HG03439 (cell line): ENCODE measurements around the gene KIAA1217.

Experiments used
- ATAC-seq: cut with Tn5 transposase; IDR thresholded peaks from one replicate; pipeline ENCODE4 v1.9.1; 2021; ENCODE audit warnings: mild to moderate bottlenecking, moderate library complexity; ENCODE audit not compliant: unreplicated experiment

Gene KIAA1217

GRCh38 chr10:24397662-24398061, 188.7 kb downstream of the KIAA1217 start:
- no peak for ATAC-seq

DNA sequence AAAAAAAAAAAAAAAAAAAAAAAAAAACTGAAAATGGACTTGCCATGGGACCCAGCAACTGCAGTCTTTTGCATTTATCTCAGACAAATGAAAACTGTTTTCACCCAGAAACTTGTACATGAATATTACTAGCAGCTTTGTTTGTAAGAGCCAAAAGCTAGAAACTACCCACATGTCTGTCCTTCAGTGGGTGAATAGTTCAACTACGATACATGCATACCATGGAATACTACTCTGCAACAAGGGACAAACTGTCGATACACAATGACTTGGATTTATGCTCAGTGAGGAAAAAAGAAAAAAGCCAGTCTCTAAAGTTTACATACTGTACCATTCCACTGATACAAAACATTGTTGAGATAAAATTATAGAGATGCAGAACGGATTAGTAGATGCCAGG, 195.6 kb downstream of the KIAA1217 start:
- ATAC-seq = no peak

DNA sequence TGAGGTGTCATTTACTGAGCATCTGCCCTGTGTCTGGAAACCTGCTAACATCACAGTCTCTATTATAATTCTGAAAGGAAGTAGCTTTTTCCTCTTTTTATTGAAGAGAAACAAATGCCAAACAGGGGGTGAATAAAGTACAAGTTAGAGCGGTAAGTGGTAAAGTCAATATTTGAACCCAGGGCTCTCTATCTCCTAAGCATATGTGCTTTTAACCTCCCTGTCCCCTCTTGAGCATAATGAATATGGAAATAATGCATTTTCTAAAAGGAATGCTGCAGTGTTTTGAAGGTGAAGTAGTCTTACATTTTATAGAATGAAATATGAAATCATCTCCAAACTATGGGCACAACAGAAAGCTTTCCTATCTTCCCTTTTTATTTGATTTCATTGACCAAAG, 196.7 kb downstream of the KIAA1217 start:
- ATAC-seq = no peak

DNA sequence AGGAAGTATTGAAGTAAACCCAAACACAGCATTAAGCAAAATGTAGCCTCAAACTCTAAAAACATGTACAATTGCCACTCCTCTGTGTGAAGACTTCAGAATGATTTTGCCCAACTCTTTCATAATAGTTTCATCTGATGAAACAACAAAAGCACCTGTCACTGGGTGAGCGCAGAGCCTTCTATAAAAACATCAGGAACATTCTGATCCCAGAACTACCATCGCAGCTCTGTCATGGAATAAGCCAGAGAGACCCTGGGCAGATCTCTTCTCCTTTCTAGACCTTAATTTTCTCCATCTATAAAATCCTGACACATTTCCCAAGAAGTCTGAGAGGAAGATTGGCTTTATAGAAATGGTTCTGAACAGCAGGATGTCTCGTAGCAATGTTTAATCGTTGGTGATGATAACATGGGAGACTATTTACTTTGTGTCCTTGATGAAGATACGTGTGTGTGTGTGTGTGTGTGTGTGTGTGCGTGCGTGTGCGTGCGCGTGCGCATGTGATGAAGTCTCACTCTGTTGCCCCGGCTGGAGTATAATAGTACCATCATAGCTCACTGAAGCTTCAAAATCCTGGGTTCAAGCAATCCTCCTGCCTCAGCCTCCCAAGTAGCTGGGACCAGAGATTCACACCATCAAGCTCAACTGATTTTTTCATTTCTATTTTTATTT, 198.0 kb downstream of the KIAA1217 start:
- no peak for ATAC-seq

- ATAC-seq = no peak
Measured at GRCh38 chr10:24407928-24408327, 199.0 kb downstream of the KIAA1217 start.

DNA sequence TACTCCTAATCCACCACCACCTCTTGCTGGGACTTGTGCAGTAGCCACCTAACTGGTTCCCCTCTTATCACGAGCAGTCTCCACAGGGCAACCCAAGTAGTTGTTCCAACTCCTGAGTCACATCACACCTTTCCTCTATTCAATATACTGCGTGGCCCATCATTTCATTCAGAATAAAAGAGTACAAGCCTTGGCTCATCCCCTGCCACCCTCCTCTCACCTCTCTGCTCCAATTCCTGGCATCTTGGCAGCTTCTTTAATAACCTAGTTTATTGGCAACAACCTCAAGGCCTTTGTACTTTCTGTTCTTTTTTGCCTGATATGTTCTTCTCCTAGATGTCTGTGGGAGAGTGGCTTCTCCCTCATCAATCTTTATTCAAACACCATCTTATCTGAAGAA, 199.4 kb downstream of the KIAA1217 start:
- ATAC-seq = no peak

- no peak for ATAC-seq
Measured at GRCh38 chr10:24414597-24414996, 205.7 kb downstream of the KIAA1217 start.

DNA sequence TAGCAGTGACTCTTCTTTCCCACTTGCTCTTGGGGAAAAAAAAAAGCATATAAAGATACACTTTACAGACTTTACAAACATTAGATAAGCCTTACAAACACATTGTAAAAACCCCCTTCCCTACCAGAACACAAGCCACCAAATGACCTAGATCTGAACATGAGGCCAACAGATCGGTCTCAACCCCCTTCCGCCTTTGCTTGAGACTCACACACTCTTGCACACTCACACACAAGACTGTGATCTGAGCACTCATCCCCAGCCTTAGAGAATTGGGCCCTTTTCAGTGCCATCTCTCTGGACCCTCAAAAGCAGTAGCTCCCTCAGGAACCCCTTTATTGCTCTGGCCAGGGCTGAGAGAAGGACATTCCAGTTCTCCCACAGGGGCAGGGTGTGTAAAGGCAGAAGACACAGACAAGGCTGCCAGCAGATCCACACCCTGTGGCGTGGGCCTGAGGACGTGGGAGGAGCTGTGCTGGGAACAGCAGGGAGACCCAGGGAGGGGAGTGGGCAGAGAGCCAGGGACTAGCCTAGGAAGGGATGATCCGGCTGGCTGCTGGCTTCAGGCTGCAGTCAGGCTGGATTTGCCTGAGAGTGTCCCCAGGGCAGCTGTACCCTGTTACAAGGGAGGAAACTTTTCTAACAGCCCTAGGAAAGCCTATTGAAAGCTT, 206.7 kb downstream of the KIAA1217 start:
- no peak for ATAC-seq

DNA sequence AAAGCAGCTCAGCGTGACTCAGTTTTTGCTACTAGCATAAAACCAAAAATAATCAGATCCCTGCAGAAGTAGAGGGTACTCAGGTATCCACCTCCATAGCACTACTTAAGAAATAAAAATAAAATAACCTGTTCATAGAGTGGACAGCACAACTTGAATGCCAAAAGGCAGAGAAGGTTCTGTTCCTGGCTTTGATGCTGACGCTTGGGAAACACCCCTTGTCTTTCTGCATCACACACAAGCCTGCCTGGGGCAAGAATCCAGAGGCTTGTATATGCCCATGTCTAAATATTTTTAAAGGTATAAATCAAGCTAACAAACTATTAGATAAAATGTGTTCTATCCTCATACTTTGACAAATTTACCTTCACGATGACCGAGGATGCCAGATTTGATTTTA, 207.3 kb downstream of the KIAA1217 start:
- ATAC-seq = no peak

DNA sequence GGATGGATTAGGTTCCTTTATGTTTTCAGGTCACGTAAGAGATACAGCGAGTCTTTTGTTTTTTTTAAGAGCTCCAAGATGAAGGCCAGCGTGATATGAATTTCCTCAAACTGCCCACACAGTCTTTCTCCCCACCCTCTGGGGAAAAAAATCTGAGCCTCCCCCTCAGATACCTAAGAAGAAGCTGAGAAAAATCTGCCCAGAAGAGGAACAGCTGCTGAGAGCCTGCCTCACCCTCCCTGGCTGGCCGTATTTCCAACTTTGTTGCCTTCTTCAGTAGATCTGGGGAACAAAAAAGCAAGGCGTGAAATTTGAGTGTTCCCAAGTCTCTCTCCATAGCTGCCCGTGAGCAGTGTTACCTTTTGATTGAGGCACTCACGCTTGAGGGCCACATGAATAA, 208.1 kb downstream of the KIAA1217 start:
- no peak for ATAC-seq

DNA sequence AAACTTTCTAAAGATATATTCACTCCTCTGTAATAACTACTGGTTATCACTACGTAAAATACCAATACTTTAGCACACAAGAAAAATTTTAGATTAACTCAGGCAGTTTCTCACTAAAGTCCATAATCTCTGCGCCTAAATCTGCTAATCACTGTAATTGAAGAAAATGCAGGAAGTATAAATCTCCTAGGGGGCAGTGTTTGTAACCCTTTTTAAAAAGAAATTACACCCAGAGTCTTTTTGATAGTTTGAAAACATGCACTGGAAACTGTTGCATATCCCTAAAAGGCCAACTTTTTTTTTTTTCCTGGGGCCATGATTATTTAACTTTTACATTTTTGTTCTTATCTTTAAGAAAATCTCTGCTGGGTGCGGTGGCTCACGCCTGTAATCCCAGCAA, 209.6 kb downstream of the KIAA1217 start:
- no peak for ATAC-seq

DNA sequence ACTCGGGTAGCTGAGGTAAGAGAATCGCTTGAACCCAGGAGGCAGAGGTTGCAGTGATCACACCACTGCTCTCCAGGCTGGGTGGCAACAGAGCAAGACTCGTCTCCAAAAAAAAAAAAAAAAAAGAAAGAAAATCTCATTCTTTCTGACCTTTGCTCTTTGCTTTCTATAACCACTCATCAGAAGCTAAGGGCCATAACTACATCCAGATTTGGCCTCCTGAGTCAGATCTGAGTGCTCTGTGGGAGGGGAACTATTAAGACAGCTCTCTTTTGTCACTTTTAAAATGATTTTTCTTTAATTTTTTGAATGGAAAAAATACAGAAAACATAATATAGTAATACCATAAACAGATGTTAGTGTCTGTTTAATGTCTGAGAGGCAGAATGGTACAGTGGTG, 210.1 kb downstream of the KIAA1217 start:
- ATAC-seq = no peak

DNA sequence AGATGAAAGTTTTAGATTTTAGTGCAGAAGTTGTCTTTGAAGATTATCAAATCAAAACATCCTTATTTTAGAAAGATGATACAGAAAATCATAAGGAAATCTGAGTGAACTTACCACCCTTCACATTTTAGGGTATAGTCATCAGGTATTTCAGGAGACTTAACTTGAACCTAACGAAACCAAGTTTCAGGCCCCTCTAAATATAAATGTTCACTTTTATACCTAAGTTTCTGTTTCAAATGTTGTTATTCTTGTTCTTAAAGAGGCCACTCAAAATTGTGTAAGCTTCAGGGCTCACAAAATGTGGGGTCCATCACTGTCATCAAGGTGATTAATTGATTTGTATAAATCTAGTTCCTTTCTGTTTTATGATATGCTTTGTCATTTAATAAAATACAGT, 216.2 kb downstream of the KIAA1217 start:
- ATAC-seq = no peak

DNA sequence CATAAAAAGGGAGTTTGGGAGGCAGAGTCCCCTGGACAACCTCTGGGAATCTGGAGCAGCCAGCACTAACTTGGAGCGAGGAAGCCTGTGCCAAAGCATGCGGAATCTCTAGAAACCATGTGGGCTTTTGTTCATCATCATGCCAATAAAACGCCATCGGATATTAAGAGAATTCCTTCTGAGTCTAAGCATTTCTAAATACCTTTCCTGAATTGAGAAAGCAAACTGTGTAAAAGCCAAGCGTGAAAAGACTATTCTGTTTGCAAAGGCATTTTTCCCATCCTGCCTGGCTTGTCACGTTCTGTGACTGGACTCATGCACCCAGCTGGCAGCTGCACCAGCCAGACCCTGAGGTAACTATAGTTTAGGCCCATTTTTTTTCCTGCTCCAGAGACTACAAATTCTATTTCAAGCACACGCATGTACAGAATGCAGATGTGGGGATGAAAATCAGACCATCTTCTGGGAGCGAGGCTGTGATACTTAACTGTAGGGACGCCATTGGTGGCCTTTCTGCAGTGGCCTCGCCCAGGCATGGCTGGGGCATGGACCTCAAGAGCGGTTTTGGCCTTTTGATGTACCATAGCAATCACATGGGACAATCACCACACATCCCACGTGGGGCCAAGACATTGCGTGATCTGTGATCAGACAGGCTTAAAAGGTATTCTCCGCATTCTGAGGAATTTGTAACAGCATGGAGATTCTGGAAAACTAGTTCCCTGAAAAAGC, 218.9 kb downstream of the KIAA1217 start:
- no peak for ATAC-seq

GRCh38 chr10:24428410-24428782, 219.5 kb downstream of the KIAA1217 start:
- no peak for ATAC-seq

DNA sequence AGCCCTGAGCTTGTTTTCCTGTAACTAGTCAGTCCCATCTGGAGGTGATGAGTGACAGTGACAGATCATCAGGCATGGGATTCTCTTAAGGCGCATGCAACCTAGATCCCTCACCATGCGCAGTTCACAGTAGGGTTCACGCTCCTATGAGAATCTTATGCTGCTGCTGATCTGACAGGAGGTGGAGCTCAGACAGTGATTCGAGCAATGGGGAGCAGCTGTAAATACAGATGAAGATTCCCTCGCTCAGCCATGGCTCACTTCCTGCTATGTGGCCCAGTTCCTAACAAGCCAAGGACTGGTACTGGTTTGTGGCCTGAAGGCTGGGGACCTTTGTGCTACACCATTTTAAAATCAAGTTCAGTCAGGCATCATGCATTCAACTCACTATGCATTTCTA, 221.7 kb downstream of the KIAA1217 start:
- ATAC-seq = no peak

- no peak for ATAC-seq
Measured at GRCh38 chr10:24432478-24433416, 223.8 kb downstream of the KIAA1217 start.

DNA sequence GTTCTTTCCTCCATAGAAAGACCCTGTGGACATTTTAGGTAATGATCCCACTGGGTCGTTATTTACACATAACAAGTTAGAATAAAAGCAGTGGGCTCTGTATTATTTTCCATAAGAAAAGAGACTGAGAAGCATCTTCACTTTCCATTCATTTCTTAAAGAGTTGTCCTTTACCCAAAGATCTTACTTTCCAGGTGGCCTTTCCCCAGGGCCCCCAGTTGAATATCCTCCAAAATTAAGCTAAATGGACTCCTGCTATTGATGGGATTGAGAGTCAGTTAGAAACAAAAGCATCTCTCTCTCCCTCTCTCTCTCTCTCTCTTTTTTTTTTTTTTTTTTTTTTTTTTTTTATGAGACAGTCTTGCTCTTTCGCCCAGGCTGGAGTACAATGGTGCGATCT, 224.8 kb downstream of the KIAA1217 start:
- ATAC-seq = no peak

GRCh38 chr10:24434961-24435360, 226.0 kb downstream of the KIAA1217 start:
- ATAC-seq = no peak

DNA sequence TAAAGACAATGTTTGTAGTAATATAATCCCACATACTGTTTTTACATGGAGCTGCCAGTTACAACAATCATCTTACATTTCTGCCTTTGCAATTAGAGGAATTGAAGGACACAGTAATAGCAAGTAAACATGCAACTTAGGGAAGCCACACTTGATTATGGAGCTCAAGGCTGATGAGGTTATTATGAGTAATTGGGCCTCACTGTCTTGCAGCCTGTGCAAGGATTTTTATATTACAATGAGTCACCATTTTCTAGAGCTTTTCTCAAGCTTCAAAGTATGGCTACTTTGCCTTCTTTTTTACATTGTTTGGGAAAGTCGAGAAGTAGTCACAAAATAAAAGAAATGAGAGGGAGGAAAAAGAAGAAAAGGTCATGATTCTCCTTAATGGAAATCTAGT, 226.4 kb downstream of the KIAA1217 start:
- ATAC-seq = no peak

GRCh38 chr10:24437302-24437701, 228.4 kb downstream of the KIAA1217 start:
- no peak for ATAC-seq
